GM18951 (cell line): Measurements from ENCODE around the gene RHBG.
"Not testable (repeated sequence)": the region's sequence is repeated elsewhere in the genome, so short reads cannot be mapped to it uniquely, and the experiment has no call there.

Experiments
- POLR2A ChIP-seq: IDR thresholded peaks from 4 replicates; pipeline ENCODE4 v1.6.1; 2011; ENCODE audit warnings: mild to moderate bottlenecking; ENCODE audit not compliant: insufficient read length, insufficient read depth; ENCODE audit errors: extremely low read depth
- in situ Hi-C: fragments of 300-500 bp; cut with MboI; formaldehyde crosslinking; loops from one replicate; pipeline ENCODE4 v1.12.0; 2022; ENCODE audit warnings: low sequenced_read_pairs, mixed read lengths, inconsistent platforms; ENCODE audit not compliant: unreplicated experiment

Gene RHBG

GRCh38 chr1:156347331-156347730 is 21.7 kb upstream of the RHBG start:
- in situ Hi-C loops, result no loop called here
- no peak for TF ChIP-seq POLR2A

- in situ Hi-C loops, result not testable (repeated sequence)
Observed at GRCh38 chr1:156352481-156352880, 16.5 kb upstream of the RHBG start.

DNA sequence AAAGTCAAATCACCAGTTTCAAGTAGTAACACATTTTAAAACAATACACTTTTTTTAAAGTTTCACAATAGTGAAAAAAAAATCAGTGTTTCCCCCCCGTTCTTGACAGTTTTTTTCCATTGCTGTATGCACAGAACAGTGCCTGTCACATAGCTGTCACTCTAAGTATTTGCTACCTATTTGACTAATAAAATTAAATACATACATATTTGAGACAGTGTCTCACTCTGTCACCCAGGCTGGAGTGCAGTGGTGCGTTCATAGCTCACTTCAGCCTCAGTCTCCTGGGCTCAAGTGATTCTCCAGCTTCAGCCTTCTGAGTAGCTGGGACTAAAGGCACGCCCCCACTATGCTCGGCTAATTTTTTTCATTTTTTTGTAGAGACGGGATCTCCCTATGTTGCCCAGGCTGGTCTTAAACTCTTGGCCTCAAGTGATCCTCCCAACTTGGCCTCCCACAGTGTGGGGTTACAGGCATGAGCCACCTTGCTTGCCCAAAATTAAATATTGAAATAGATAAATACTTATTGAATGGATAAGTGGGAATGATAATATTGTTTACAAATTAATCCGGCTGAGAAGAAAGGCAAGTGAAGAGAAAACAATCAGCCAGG is 12.6 kb upstream of the RHBG start:
- no peak for TF ChIP-seq POLR2A
- in situ Hi-C loops, result no loop called here

DNA sequence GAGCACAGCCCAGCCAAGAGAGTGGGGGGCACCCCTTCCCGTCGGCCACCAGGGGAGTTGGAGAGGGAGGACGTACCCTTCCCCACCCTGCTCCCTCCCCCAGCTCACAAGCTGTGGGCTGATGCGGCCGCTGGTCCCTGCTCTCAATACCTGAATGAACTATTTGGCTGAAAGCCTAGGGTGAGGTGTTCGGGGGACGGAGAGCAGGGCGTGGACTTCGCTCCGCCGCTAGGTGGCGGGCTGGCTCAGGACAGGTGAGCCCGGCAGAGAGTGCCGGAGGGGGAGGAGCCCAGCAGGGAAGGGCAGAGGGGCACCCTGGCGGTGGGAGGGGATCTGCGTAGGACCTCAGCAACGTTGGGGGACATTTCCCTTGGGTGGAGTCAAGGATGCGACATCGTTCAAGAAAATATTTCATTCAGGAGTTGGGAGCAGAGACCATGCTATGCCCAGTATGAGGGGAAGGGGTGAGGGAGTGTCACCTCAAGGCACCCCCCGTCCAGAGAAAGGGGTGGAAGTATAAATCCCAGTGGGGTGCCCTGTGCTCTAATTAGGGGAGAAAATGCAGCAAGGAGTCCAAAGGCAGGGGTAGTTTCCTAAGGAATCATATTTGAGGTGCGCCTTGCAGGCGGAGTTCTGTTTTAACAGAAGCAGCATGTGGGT is 12.0 kb upstream of the RHBG start:
- no peak for TF ChIP-seq POLR2A
- in situ Hi-C loops, result no loop called here

GRCh38 chr1:156357977-156358376 is 11.0 kb upstream of the RHBG start:
- in situ Hi-C loops, result no loop called here
- TF ChIP-seq POLR2A, result no peak

GRCh38 chr1:156358641-156359040 is 10.4 kb upstream of the RHBG start:
- in situ Hi-C loops, result no loop called here
- TF ChIP-seq POLR2A, result no peak

DNA sequence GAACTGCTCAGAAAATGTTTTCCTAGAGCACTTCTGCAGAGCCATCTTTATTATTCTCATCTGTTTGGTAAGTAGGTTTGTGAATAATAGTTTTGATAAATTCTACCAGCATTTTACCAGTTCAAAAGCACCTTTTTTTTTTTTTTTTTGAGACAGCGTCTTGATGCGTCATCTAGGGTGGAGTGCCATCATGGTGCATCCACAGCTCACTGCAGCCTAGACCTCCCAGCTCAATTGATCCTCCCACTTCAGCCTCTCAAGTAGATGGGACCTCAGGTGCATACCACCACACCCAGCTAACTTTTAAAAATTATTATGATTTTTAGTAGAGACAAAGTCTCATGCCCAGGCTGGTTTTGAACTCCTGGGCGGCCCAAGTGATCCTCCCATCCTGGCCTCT is 9.8 kb upstream of the RHBG start:
- in situ Hi-C loops, result no loop called here
- TF ChIP-seq POLR2A, result no peak

- TF ChIP-seq POLR2A, result no peak
- in situ Hi-C loops, result no loop called here
Observed at GRCh38 chr1:156359973-156360372, 9.0 kb upstream of the RHBG start.

DNA sequence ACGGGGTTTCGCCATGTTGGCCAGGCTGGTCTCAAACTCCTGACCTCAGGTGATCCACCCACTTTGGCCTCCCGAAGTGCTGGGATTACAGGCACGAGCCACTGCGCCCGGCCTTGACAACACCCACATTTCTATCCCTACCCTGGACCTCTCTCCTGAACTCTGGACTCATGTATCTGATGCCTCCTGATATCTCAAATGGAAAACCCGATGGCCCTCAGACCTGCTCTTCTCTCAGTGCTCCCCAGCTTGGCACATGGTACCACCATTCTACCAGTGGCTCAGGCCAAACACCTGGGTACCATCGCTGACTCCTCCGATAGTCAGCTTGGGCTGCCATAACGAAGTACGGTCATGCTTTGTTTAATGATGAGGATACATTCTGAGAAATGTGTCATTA is 8.5 kb upstream of the RHBG start:
- in situ Hi-C loops, result no loop called here
- no peak for TF ChIP-seq POLR2A

GRCh38 chr1:156365754-156366153 is 3.3 kb upstream of the RHBG start:
- in situ Hi-C loops, result no loop called here
- no peak for TF ChIP-seq POLR2A

DNA sequence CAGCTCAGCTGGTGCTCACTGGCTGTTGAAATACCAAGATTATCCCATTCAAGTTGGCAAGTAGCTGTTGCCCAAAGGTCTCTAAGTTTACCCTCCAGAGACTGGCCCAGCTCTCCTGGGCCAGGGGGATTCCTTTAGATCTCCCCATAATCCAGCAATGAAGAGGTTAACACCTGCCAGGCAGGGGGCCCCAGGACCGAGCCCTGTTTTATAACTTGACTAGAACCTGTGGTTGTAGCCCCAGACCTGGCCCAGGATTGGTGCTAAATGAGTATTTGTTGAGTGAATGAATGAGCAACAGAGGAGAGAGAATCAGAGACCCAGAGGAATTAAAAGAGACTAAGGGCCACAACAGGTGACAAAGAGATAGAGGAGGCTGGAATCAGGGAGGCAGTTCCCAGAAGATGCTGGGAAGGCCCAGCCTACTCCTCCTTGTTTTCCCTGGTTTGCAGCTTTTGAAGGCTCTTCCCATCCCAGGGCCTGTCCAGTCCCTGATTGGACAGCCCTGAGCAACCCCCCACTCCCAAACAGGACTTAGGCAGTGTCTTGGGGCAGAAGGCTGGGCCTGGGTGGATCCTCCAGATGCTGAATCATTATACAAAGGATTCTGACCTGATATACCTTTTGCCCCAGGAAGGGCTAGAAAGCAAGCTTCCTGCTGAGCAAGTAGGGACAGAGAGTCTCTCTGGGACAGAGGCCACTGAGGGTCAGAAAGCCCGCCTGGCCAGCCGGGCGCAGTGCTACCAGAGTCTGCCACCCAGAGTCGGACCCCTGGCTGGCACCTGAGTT is 2.4 kb upstream of the RHBG start:
- no peak for TF ChIP-seq POLR2A
- in situ Hi-C loops, result no loop called here

DNA sequence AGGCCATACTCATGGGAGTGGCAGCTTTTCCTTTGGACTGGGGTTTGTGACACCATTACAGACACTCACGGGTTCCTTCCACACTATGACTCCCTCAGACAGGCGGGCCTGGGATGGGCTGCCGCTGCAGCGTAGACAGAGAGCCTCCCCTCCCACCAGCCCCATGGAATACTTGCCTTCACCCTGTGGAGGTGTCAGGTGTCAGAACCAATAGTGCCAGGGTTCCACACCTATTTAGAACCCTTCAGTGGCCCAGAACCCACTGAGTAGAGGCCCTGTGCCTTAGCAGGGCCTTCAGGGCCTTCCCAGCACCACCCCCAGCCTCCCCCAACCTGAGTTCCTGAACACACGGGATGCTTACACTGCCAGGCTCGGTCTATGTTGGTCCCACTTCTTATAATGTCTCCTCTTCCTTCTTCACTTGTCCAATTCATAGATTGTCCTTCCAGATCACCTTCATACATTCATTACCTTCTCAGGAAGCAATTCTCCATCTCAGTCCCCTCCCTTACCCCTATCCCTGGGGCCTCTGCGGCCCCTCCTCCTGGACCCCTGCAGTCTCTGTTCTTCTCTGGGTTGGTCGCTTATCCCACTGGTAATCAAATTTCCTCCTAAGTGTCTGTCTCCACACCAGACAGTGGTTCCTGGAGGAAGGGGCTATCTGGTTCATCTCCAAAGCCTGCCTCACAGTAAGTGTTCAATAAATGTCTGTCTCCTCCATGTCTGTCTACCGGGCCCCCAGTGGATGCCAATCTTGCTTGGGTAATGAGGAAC is 1.4 kb upstream of the RHBG start:
- TF ChIP-seq POLR2A, result no peak
- in situ Hi-C loops, result no loop called here

DNA sequence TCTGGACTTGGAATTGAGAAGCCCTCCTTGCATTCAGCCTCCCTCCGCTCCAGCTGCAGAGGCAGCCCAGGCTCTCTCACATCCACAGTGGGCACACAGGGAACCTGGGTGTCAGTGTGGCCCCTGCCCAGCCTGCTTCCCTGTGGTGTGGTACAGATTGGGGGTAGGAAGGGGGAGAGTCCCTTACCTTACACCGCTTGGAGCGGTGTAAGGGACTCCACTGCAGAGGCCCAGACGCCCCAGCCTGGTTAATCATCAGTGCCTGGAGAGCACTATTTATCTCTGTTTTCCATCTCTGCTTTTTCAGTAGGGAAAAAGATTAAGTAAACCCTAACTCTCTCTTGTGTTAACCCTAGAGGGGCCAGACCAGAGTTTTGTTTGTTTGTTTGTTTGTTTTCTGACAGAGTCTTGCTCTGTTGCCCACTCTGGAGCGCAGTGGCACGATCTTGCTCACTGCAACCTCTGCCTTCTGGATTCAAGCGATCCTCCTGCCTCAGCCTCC is 803 bp upstream of the RHBG start:
- no peak for TF ChIP-seq POLR2A
- in situ Hi-C loops, result no loop called here

DNA sequence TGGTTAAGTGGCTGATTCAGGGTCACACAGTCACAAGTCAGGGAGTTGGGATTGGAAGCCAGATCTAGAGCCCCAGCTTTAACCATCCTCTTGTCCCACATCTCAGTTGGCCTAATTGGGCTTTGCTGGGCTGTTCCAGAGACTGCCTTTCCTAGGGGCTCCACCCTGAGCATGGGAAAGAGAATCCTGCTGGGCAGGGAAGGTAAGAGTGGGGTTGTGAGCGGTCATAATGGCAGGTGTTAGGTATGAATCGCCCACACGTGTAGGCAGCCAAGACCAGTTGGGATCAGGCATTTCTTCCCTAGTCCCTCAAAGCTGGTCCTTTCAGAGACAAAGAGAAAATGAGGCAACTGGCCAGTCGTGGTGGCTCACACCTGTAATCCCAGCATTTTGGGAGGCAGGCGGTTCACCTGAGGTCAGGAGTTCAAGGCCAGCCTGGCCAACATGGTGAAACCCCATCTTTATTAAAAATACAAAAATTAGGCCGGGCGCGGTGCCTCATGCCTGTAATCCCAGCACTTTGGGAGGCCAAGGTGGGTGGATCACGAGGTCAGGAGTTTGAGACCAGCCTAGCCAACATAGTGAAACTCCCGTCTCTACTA is 775 bp downstream of the RHBG start:
- in situ Hi-C loops, result not testable (repeated sequence)
